Neural progenitor cell (in vitro differentiated cells): ENCODE data around the gene KRT15. TPM values are rescaled to one million over a fixed set of nuclear protein-coding genes. Genes with fewer than 3 reads are reported as not detected.
"Not testable (repeated sequence)": the region's sequence is repeated elsewhere in the genome, so short reads cannot be mapped to it uniquely, and the experiment has no call there.

ENCODE experiments used
- DNase-seq: peaks from one replicate; pipeline ENCODE4 v3.0.0-alpha.2; 2016; ENCODE audit warnings: low spot score
- H2AFZ ChIP-seq: fragments of 200-600 bp; sonication (generic); replicated peaks from 2 replicates; pipeline ENCODE4 v1.6.1; 2016; ENCODE audit warnings: antibody characterized with exemption
- H3F3A ChIP-seq: fragments of 200-600 bp; sonication (generic); 2 replicates; pipeline ENCODE4 v1.6.1; 2016; ENCODE audit warnings: antibody characterized with exemption, low read depth
- H3K27ac ChIP-seq: fragments of 200-600 bp; sonication (generic); 2 replicates; pipeline ENCODE4 v1.5.1; 2016; ENCODE audit warnings: mild to moderate bottlenecking
- H3K27me3 ChIP-seq: fragments of 200-600 bp; sonication (generic); 2 replicates; pipeline ENCODE4 v1.6.1; 2016; ENCODE audit warnings: mild to moderate bottlenecking, moderate library complexity
- H3K36me3 ChIP-seq: fragments of 200-600 bp; sonication (generic); 2 replicates; pipeline ENCODE4 v1.5.1; 2016
- H3K4me1 ChIP-seq: fragments of 200-600 bp; sonication (generic); 2 replicates; pipeline ENCODE4 v1.6.1; 2016; ENCODE audit warnings: mixed run types
- H3K4me2 ChIP-seq: fragments of 200-600 bp; sonication (generic); 2 replicates; pipeline ENCODE4 v1.6.1; 2016
- H3K4me3 ChIP-seq: fragments of 200-600 bp; sonication (generic); 2 replicates; pipeline ENCODE4 v1.5.1; 2016
- H3K79me2 ChIP-seq: fragments of 200-600 bp; sonication (generic); 2 replicates; pipeline ENCODE4 v1.6.1; 2016; ENCODE audit warnings: low read depth
- H3K9ac ChIP-seq: fragments of 200-600 bp; sonication (generic); 2 replicates; pipeline ENCODE4 v1.6.1; 2016
- H3K9me3 ChIP-seq: fragments of 200-600 bp; sonication (generic); 2 replicates; pipeline ENCODE4 v1.5.1; 2016; ENCODE audit warnings: low read depth
- H4K20me1 ChIP-seq: fragments of 200-600 bp; sonication (generic); 2 replicates; pipeline ENCODE4 v1.6.1; 2016; ENCODE audit warnings: low read depth
- H3K27ac Mint-ChIP-seq: 3 replicates; pipeline ENCODE4 v1.8.0; 2021; ENCODE audit warnings: mixed read lengths
- H3K27me3 Mint-ChIP-seq: 2 replicates; pipeline ENCODE4 v1.8.0; 2022; ENCODE audit warnings: low read depth, mild to moderate bottlenecking, inconsistent platforms, moderate library complexity, mixed read lengths; ENCODE audit not compliant: insufficient read depth
- H3K36me3 Mint-ChIP-seq: 3 replicates; pipeline ENCODE4 v1.8.0; 2021; ENCODE audit warnings: mixed read lengths
- H3K4me1 Mint-ChIP-seq: 3 replicates; pipeline ENCODE4 v1.8.0; 2021; ENCODE audit warnings: mixed read lengths
- H3K4me3 Mint-ChIP-seq: 3 replicates; pipeline ENCODE4 v1.8.0; 2021; ENCODE audit warnings: mild to moderate bottlenecking, moderate library complexity, mixed read lengths
- H3K9me3 Mint-ChIP-seq: 3 replicates; pipeline ENCODE4 v1.8.0; 2020; ENCODE audit warnings: mixed read lengths
- CTCF ChIP-seq: fragments of 200-600 bp; sonication (generic); IDR thresholded peaks from 2 replicates; pipeline ENCODE4 v1.5.1; 2017; ENCODE audit warnings: antibody characterized with exemption, mild to moderate bottlenecking
- EZH2 ChIP-seq: fragments of 200-600 bp; sonication (generic); IDR thresholded peaks from 2 replicates; pipeline ENCODE4 v1.6.1; 2017; ENCODE audit warnings: antibody characterized with exemption, mild to moderate bottlenecking, moderate library complexity
- EZH2phosphoT487 ChIP-seq: fragments of 200-600 bp; sonication (generic); IDR thresholded peaks from 2 replicates; pipeline ENCODE4 v1.6.1; 2017; ENCODE audit warnings: antibody characterized with exemption
- total RNA-seq: library from RNA; depleted of rRNA; stranded (reverse); fragments of >200 nt; gene quantifications from 2 replicates; pipeline ENCODE4 v1.2.3, GENCODE V29; 2015; ENCODE audit warnings: low replicate concordance

KRT15 gene
- total RNA-seq, 1 donor from 2014 or later = not detected

- Histone ChIP-seq H2AFZ (no peak overlapping the region), H3K9ac (no peak overlapping the region), H3K36me3 (no peaks in the 10 kb centered on the region), H3K27ac (no peak overlapping the region), H3K27me3 (no peaks in the 10 kb centered on the region), H3K4me1 (peaks cover 21% of the 10 kb centered on the region), H3K9me3 (no peaks in the 10 kb centered on the region), H3K4me3 (no peak overlapping the region), H3K79me2 (no peaks in the 10 kb centered on the region), H3K4me2 (peak overlapping the region; percentile 65), H3F3A (peaks cover 16% of the 10 kb centered on the region), H4K20me1 (no peaks in the 10 kb centered on the region)
- no peak overlapping the region for H3K4me3 Mint-ChIP-seq
- H3K4me1 Mint-ChIP-seq = peaks cover 32% of the 10 kb centered on the region
- H3K36me3 Mint-ChIP-seq = no peaks in the 10 kb centered on the region
- DNase-seq = no peak
- TF ChIP-seq EZH2 (no peak), CTCF (no peak), EZH2phosphoT487 (no peak)
- no peak overlapping the region for H3K27ac Mint-ChIP-seq
- H3K27me3 Mint-ChIP-seq = peaks cover 7% of the 10 kb centered on the region
- H3K9me3 Mint-ChIP-seq = peaks cover 3% of the 10 kb centered on the region
These were observed 26.2 kb upstream of the KRT15 start for GRCh38 chr17:41544935-41545334.

- peak; percentile 48 for DNase-seq
- H3K4me3 ChIP-seq = no peak overlapping the region
- Mint-ChIP-seq H3K36me3 (no peaks in the 10 kb centered on the region), H3K4me3 (peak overlapping the region; percentile 31), H3K27me3 (peaks cover 8% of the 10 kb centered on the region), H3K4me1 (peaks cover 29% of the 10 kb centered on the region), H3K9me3 (peaks cover 3% of the 10 kb centered on the region), H3K27ac (peak overlapping the region; percentile 95)
- H3K9ac ChIP-seq = no peak overlapping the region
- peak overlapping the region; percentile 65 for H3K4me2 ChIP-seq
- H3K4me1 ChIP-seq = peaks cover 21% of the 10 kb centered on the region
- H3K36me3 ChIP-seq = no peaks in the 10 kb centered on the region
- TF ChIP-seq EZH2 (no peak), CTCF (no peak), EZH2phosphoT487 (no peak)
- no peaks in the 10 kb centered on the region for H3K79me2 ChIP-seq
- H4K20me1 ChIP-seq = no peaks in the 10 kb centered on the region
- H2AFZ ChIP-seq = peak overlapping the region; percentile 78
- no peaks in the 10 kb centered on the region for H3K27me3 ChIP-seq
- H3K27ac ChIP-seq = no peak overlapping the region
- no peaks in the 10 kb centered on the region for H3K9me3 ChIP-seq
- peaks cover 19% of the 10 kb centered on the region for H3F3A ChIP-seq
These were observed 25.8 kb upstream of the KRT15 start for GRCh38 chr17:41544491-41544892.

- peaks cover 32% of the 10 kb centered on the region for H3K4me1 Mint-ChIP-seq
- not testable (repeated sequence) for H3K4me2 ChIP-seq, H4K20me1 ChIP-seq, H3K27ac ChIP-seq, H3K9ac ChIP-seq, H3K9me3 ChIP-seq, H3K4me3 Mint-ChIP-seq, H3K27me3 Mint-ChIP-seq, H3K36me3 ChIP-seq, H3K79me2 ChIP-seq, H2AFZ ChIP-seq, DNase-seq, H3K36me3 Mint-ChIP-seq, H3K27me3 ChIP-seq, H3K4me3 ChIP-seq, H3K27ac Mint-ChIP-seq, H3K9me3 Mint-ChIP-seq
- H3K4me1 ChIP-seq = peaks cover 30% of the 10 kb centered on the region
- H3F3A ChIP-seq = peaks cover 24% of the 10 kb centered on the region
These were observed 24.1 kb upstream of the KRT15 start for GRCh38 chr17:41542786-41543185.

- peaks cover 3% of the 10 kb centered on the region for H3K9me3 Mint-ChIP-seq
- H3K4me2 ChIP-seq = no peak overlapping the region
- H3K27ac Mint-ChIP-seq = no peak overlapping the region
- no peaks in the 10 kb centered on the region for H3K9me3 ChIP-seq
- no peak overlapping the region for H3K9ac ChIP-seq
- no peak overlapping the region for H3K4me3 ChIP-seq
- no peaks in the 10 kb centered on the region for H3K79me2 ChIP-seq
- no peaks in the 10 kb centered on the region for H4K20me1 ChIP-seq
- H3K27me3 ChIP-seq = no peaks in the 10 kb centered on the region
- H3K4me3 Mint-ChIP-seq = no peak overlapping the region
- H3F3A ChIP-seq = peaks cover 24% of the 10 kb centered on the region
- peaks cover 28% of the 10 kb centered on the region for H3K4me1 ChIP-seq
- H3K36me3 Mint-ChIP-seq = no peaks in the 10 kb centered on the region
- no peak for DNase-seq
- peaks cover 11% of the 10 kb centered on the region for H3K27me3 Mint-ChIP-seq
- TF ChIP-seq CTCF = no peak
- TF ChIP-seq EZH2phosphoT487 = no peak
- TF ChIP-seq EZH2 = no peak
- no peak overlapping the region for H3K27ac ChIP-seq
- no peak overlapping the region for H2AFZ ChIP-seq
- H3K36me3 ChIP-seq = no peaks in the 10 kb centered on the region
- peaks cover 28% of the 10 kb centered on the region for H3K4me1 Mint-ChIP-seq
These were observed 23.7 kb upstream of the KRT15 start for GRCh38 chr17:41542357-41542756.
